K562 (cell line): ENCODE results near the gene SYTL2. TPM values are rescaled to one million over a fixed set of nuclear protein-coding genes. Genes with fewer than 3 reads are reported as not detected.
A peak's percentile ranks its signal among the peaks of the same experiment; 100 is the strongest.

Experiments used
- BHLHE40 ChIP-seq: IDR thresholded peaks from 2 replicates; pipeline ENCODE4 v1.6.1; 2011; ENCODE audit warnings: low read length, improper control_type of control experiment
- E2F3 ChIP-seq: fragments of 250-450 bp; sonication (Bioruptor Pico); IDR thresholded peaks from 2 replicates; pipeline ENCODE4 v1.4.0; 2020; ENCODE audit warnings: mild to moderate bottlenecking
- EWSR1 ChIP-seq: fragments of 450-650 bp; IDR thresholded peaks from 2 replicates; pipeline ENCODE4 v1.6.1; 2018; ENCODE audit warnings: borderline replicate concordance, mild to moderate bottlenecking, low read depth, moderate library complexity; ENCODE audit not compliant: partially characterized antibody
- GTF2A2 ChIP-seq: IDR thresholded peaks from 2 replicates; pipeline ENCODE4 v1.6.1; 2016; ENCODE audit warnings: mild to moderate bottlenecking, missing genetic modification characterization, missing compliant biosample characterization
- HNRNPK ChIP-seq: fragments of 200-400 bp; formaldehyde crosslinking; IDR thresholded peaks from one replicate; pipeline ENCODE4 v1.6.1; 2018; ENCODE audit warnings: mild to moderate bottlenecking, low read depth, low read length; ENCODE audit not compliant: poor library complexity, severe bottlenecking
- JUN ChIP-seq, 2 experiments: sonication (generic) in 1 of 2; formaldehyde crosslinking in 1 of 2; IDR thresholded peaks; 2 replicates each; pipeline versions ENCODE4 v1.6.1 to v1.8.0; 2012 to 2022; ENCODE audit warnings: borderline replicate concordance in 2 of 2, mild to moderate bottlenecking in 2 of 2, improper control_type of control experiment in 1 of 2, low read depth in 1 of 2, low read length in 1 of 2, missing genetic modification reagents in 1 of 2
- LCOR ChIP-seq: sonication (generic); formaldehyde crosslinking; IDR thresholded peaks from 2 replicates; pipeline ENCODE4 v1.8.0; 2022; ENCODE audit warnings: mild to moderate bottlenecking, missing genetic modification reagents
- NR1H2 ChIP-seq: sonication (generic); formaldehyde crosslinking; IDR thresholded peaks from 2 replicates; pipeline ENCODE4 v1.4.0; 2020; ENCODE audit warnings: mild to moderate bottlenecking, missing genetic modification reagents
- PTTG1 ChIP-seq: fragments of 450-650 bp; IDR thresholded peaks from 2 replicates; pipeline ENCODE4 v1.6.1; 2016; ENCODE audit warnings: low read depth, mild to moderate bottlenecking, missing genetic modification characterization, missing compliant biosample characterization
- RBFOX2 ChIP-seq: fragments of 200-400 bp; formaldehyde crosslinking; IDR thresholded peaks from 2 replicates; pipeline ENCODE4 v1.6.1; 2017; ENCODE audit warnings: low read depth, mild to moderate bottlenecking, low read length, moderate library complexity
- RNF2 ChIP-seq: sonication (generic); IDR thresholded peaks from 2 replicates; pipeline ENCODE4 v1.6.1; 2016
- TAF1 ChIP-seq: IDR thresholded peaks from 2 replicates; pipeline ENCODE4 v1.6.1; 2011; ENCODE audit warnings: mild to moderate bottlenecking, low read length, moderate library complexity; ENCODE audit not compliant: insufficient read depth, control insufficient read depth, severe bottlenecking; ENCODE audit errors: extremely low read depth
- TAF15 ChIP-seq: fragments of 200-400 bp; formaldehyde crosslinking; IDR thresholded peaks from 2 replicates; pipeline ENCODE4 v1.6.1; 2017; ENCODE audit warnings: mild to moderate bottlenecking, low read depth, low read length, moderate library complexity
- TGIF2 ChIP-seq: sonication (generic); formaldehyde crosslinking; IDR thresholded peaks from 2 replicates; pipeline ENCODE4 v1.8.1; 2022; ENCODE audit warnings: mild to moderate bottlenecking, missing genetic modification reagents, moderate library complexity
- U2AF1 ChIP-seq: fragments of 200-400 bp; formaldehyde crosslinking; optimal IDR thresholded peaks from 2 replicates; pipeline ENCODE3; 2017; ENCODE audit warnings: mild to moderate bottlenecking, low read depth, low read length, moderate library complexity
- ZBED1 ChIP-seq: IDR thresholded peaks from 2 replicates; pipeline ENCODE4 v1.6.1; 2014
- polyA plus RNA-seq, 8 experiments: library from polyadenylated mRNA; depleted of rRNA in 4 of 8; stranded (reverse) in 5 of 8; unstranded in 3 of 8; fragments of >200 nt; fragmentation: Nextera tagmentation in 2 of 8; fragmentation: Illumina TruSeq in 1 of 8; extraction: Ambion mirVana in 2 of 8; extraction: Trizol in 1 of 8; gene quantifications; 2 replicates each; pipeline versions ENCODE4 v1.2.1 to v1.2.3, GENCODE V29; 2011 to 2014; ENCODE audit warnings: inconsistent platforms in 1 of 8, missing spikeins in 1 of 8
- total RNA-seq, 7 experiments: library from RNA; depleted of rRNA in 6 of 7; stranded (reverse); fragments of >200 nt in 6 of 7; fragmentation: Illumina TruSeq in 2 of 7; extraction: Trizol in 2 of 7; gene quantifications; 2 replicates each; pipeline versions ENCODE4 v1.2.1 to v1.2.3, GENCODE V29; 2011 to 2021; ENCODE audit warnings: low replicate concordance in 1 of 7
- TF ChIP-seq, protein P1 (sequence below): fragments of 250-450 bp; sonication (Bioruptor Pico); IDR thresholded peaks from 2 replicates; pipeline ENCODE4 v1.8.0; 2021; ENCODE audit warnings: moderate library complexity, mild to moderate bottlenecking, inconsistent platforms
- TF ChIP-seq, protein P2 (sequence below): sonication (generic); formaldehyde crosslinking; IDR thresholded peaks from 2 replicates; pipeline ENCODE4 v1.8.0; 2022; ENCODE audit warnings: mild to moderate bottlenecking, missing genetic modification reagents

SYTL2 gene
- total and polyA plus RNA-seq, 9 of the 15 experiments (the other 6 are each of a cell fraction or from before 2014, with no cell fraction given) = 0.05 to 0.57 (median 0.35) TPM

DNA sequence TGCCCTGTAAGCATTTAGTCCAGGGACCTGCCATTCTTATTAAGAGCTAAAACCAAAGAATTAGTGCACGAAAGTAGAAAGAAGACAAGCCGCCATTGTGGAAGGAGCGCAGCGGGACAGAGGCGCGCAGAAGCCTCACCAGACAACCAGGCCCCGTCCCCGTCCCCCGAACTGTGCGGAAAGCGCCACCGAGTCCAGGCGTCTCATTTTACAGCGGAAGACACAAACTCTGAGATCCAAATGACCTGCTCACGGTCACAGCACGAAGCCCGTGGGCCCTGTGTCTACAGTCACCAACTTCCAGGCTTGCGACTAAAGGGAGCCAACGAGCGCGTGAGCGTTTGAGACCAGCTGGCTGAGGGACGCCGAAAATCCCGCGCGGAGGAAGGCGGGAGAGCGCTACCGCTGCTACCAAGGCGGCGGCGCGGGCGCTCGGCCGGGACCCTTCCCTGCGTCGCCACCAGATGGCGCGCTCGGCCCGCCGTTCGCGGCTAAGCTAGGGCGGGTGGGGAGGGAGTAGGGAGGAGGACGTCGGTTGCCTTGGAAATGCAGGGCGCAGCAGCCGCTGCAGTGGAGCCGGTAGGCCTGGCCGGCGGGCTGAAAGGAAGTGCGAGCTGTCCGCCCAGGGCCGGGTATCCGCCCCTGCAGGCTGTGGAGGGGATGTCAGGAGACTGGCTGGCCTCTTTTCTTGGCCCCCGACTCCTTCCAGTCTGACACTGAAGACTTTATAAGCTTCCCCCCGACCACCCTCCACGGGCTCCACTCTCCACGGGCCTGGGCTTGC is 43.8 kb upstream of the SYTL2 start (continued):
- TF ChIP-seq TAF15 (no peak), TGIF2 (CRISPR knock-in tag) (no peak), RBFOX2 (peak; percentile 85), HNRNPK (peak; percentile 53), U2AF1 (no peak), ZBED1 (peak; percentile 55; the same call in 1 of the 2 replicates), TAF1 (peak; percentile 55), GTF2A2 (tag) (no peak), BHLHE40 (peak; percentile 46), NR1H2 (CRISPR knock-in tag) (peak; percentile 80; the same call in 1 of the 2 replicates), EWSR1 (no peak), JUN (IDR thresholded peaks at IDR 0.05; ENCODE audit: borderline replicate concordance, low read depth, low read length) (0 out of 2 replicates have a peak, but pooled peaks have one; percentile 21), JUN (CRISPR knock-in tag; IDR thresholded peaks at IDR 0.05; ENCODE audit: borderline replicate concordance) (no peak), LCOR (peak; percentile 92; the same call in 1 of the 2 replicates), RNF2 (peak; percentile 80), E2F3 (peak; percentile 89), PTTG1 (tag) (no peak)
- TF ChIP-seq, protein P1, sequence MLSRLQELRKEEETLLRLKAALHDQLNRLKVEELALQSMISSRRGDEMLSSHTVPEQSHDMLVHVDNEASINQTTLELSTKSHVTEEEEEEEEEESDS (CRISPR knock-in tag) = no peak
- TF ChIP-seq, protein P2, sequence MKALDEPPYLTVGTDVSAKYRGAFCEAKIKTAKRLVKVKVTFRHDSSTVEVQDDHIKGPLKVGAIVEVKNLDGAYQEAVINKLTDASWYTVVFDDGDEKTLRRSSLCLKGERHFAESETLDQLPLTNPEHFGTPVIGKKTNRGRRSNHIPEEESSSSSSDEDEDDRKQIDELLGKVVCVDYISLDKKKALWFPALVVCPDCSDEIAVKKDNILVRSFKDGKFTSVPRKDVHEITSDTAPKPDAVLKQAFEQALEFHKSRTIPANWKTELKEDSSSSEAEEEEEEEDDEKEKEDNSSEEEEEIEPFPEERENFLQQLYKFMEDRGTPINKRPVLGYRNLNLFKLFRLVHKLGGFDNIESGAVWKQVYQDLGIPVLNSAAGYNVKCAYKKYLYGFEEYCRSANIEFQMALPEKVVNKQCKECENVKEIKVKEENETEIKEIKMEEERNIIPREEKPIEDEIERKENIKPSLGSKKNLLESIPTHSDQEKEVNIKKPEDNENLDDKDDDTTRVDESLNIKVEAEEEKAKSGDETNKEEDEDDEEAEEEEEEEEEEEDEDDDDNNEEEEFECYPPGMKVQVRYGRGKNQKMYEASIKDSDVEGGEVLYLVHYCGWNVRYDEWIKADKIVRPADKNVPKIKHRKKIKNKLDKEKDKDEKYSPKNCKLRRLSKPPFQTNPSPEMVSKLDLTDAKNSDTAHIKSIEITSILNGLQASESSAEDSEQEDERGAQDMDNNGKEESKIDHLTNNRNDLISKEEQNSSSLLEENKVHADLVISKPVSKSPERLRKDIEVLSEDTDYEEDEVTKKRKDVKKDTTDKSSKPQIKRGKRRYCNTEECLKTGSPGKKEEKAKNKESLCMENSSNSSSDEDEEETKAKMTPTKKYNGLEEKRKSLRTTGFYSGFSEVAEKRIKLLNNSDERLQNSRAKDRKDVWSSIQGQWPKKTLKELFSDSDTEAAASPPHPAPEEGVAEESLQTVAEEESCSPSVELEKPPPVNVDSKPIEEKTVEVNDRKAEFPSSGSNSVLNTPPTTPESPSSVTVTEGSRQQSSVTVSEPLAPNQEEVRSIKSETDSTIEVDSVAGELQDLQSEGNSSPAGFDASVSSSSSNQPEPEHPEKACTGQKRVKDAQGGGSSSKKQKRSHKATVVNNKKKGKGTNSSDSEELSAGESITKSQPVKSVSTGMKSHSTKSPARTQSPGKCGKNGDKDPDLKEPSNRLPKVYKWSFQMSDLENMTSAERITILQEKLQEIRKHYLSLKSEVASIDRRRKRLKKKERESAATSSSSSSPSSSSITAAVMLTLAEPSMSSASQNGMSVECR = peak; percentile 87
